HG03064 (cell line): ENCODE measurements around the gene NFIX.

Experiments
- ATAC-seq: cut with Tn5 transposase; IDR thresholded peaks from one replicate; pipeline ENCODE4 v1.9.1; 2021; ENCODE audit warnings: low read depth; ENCODE audit not compliant: unreplicated experiment

Gene NFIX

DNA sequence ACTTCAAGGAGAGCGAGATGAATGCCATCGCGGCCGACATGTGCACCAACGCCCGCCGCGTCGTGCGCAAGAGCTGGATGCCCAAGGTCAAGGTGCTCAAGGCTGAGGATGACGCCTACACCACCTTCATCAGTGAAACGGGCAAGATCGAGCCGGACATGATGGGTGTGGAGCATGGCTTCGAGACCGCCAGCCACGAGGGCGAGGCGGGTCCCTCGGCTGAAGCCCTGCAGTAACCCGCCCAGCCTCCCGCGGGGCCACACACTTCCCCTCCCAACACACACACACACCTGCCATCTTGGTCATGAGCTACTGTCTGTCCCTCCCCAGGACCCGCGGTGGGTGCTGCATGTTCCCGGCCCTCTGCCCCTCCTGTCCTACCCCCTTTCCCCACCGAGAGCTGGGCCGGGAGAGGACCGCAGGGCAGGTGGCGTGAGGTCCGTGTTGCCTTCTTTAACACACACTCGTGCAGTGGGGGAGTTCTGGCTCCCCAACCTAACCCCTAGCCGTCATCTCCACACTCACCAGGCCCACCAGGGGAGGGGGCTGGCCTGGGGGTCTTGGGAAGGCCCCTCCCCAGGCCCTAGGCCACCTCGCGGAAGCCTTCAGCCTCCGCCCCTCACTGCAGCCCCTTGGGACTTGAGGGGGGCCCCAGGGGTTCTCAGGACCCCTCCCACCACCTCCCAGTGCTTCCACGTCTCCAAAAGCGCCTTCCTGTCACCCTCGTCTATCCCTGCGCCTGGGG, 143.1 kb downstream of the NFIX start:
- no peak for ATAC-seq

- ATAC-seq: no peak
Observed at GRCh38 chr19:13138916-13139198, 143.6 kb downstream of the NFIX start.

- ATAC-seq: no peak
Observed at GRCh38 chr19:13139633-13140311, 144.5 kb downstream of the NFIX start.

DNA sequence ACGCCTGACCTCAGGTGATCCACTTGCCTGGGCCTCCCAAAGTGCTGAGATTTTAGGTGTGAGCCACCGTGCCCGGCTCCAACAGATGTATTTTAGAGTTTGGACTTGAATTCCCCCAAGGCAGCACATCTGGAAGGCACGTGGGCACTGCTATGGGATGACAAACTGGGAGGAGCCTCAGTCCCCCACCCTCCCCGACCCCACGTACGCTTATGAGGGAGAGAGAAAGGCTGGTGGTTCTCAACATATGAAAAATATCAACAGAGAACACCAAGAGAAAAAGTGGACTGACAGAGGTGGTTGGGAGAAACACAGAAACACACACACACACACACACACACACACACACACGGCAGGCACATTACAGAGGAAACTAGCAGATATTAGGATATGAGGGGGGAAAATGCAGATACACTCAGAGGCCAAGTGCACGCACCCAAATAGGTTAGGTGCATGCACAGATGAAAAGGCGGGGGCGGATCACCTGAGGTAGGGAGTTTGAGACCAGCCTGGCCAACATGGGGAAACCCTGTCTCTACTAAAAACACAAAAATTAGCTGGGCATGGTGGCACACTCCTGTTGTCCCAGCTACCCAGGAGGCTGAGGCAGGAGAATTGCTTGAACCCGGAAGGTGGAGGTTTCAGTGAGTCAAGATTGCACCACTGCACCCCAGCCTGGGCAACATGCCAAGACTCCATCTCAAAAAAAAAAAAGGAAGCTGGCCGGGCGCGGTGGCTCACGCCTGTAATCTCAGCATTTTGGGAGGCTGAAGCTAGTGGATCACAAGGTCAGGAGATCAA, 151.7 kb downstream of the NFIX start:
- no peak for ATAC-seq
